Measurements from ENCODE around the gene OPHN1.
A peak's percentile ranks its signal among the peaks of the same experiment; 100 is the strongest.

The OPHN1 gene

DNA sequence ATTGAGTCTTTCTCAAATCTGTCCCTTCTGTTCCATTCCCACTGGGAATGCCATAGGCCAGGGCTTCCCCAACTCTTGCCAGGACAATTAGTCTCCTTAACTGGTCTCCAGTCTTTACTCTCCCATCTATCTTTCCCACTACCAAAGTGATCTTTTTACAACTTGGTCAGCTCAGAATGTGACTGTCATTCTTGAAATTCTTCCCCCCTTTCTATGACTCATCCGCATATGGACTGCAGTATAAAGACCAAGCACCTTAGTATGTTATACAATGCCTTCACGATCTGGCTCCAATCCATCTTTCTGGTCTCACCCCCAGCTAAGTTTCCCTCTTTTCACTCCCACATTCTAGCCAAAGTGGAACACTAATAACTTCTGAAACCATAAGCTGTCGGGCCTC is 383.8 kb downstream of the OPHN1 start:
- H3K4me3 ChIP-seq (ENCODE audit: low read depth, low read length): no peak overlapping the region
- no peak for DNase-seq (ENCODE audit: low read depth)
- TF ChIP-seq CTCF (IDR thresholded peaks at IDR 0.05; ENCODE audit: control insufficient read depth, extremely low read depth, insufficient read depth): no peak

DNA sequence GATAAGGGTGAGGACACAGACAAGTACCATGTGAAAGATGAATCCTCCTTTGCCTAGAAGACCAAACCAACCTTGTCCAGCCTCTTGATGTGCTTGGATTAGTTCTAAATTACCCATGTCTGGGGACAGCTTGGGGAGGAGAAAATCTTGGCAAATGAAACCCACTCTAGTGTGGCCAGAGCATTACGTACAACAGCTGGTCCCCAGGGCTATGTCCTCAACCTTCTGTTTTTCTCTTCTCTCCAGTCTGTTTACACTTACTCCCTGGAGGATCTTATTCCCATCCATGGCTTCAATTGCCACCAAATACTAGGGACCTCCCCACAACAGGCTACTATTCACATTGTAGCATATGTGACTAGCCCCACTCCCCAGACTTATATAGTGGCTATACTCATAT is 384.5 kb downstream of the OPHN1 start:
- no peak for DNase-seq (ENCODE audit: low read depth)
- TF ChIP-seq CTCF (IDR thresholded peaks at IDR 0.05; ENCODE audit: control insufficient read depth, extremely low read depth, insufficient read depth): no peak
- H3K4me3 ChIP-seq (ENCODE audit: low read depth, low read length): no peak overlapping the region

DNA sequence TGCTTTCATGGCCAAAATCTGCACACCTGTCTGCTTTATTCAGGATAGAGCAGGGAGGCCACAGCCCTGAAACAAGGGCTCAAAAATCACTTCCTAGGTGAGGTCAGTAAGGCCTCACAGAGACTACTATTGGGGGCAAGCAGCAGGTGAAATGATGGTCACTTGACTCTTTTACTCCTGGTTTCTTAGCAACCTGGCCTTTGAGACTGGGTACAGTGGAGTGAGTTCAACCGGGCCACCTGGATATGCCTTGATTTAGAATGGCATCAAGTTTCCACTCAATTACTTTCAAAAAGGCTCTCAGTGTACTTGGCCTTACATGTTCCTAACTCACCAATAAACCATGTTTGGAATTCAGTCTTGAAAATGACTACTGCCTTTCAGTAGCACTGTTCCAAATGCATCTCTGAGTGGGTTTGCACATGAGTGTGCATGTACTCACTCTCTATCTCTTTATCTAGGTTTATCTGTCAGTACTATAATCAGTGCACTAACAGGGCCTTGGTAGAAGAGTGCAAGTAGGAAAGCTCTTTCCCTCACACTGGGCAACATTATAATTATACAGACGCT is 388.2 kb downstream of the OPHN1 start:
- no peak for TF ChIP-seq CTCF (IDR thresholded peaks at IDR 0.05; ENCODE audit: control insufficient read depth, extremely low read depth, insufficient read depth)
- no peak for DNase-seq (ENCODE audit: low read depth)
- no peak overlapping the region for H3K4me3 ChIP-seq (ENCODE audit: low read depth, low read length)

DNA sequence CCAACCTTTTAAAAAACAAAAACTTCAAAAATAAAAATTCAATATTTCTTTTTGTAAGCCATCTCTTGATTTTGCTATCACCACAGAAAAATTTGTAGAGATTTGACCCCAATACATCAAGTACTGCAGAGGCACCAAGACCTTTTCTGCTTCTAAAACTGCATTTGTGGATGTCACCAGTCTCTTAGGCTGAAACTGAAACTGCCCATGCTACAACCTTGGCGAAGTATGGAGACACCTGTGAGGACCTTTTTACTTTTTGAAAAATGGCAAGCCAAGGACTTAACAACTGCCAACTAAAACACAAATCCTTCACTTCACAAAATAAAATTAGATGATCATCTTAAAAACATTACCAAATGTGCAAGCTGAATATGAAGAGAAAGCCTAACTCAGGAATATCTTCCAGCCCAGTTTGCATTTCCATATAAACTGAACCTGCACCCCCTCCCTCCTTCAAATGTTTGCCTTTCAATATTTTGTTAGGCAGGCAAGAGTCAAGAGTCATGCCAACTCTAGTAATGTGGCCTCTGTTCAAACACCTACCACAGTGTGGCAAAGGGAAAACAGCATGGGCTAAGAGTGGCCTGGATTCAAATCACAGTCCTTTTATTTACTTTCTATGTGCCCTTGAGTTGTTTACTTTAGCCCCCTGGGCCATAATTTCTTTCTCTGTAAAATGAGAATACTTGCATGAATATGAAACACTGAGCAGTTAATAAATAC is 389.4 kb downstream of the OPHN1 start:
- TF ChIP-seq CTCF (IDR thresholded peaks at IDR 0.05; ENCODE audit: control insufficient read depth, extremely low read depth, insufficient read depth): no peak
- no peak overlapping the region for H3K4me3 ChIP-seq (ENCODE audit: low read depth, low read length)
- peak; percentile 22 for DNase-seq (ENCODE audit: low read depth)

GRCh38 chrX:68041110-68041509 is 392.2 kb downstream of the OPHN1 start:
- TF ChIP-seq CTCF (IDR thresholded peaks at IDR 0.05; ENCODE audit: control insufficient read depth, extremely low read depth, insufficient read depth): no peak
- no peak overlapping the region for H3K4me3 ChIP-seq (ENCODE audit: low read depth, low read length)
- DNase-seq (ENCODE audit: low read depth): no peak

DNA sequence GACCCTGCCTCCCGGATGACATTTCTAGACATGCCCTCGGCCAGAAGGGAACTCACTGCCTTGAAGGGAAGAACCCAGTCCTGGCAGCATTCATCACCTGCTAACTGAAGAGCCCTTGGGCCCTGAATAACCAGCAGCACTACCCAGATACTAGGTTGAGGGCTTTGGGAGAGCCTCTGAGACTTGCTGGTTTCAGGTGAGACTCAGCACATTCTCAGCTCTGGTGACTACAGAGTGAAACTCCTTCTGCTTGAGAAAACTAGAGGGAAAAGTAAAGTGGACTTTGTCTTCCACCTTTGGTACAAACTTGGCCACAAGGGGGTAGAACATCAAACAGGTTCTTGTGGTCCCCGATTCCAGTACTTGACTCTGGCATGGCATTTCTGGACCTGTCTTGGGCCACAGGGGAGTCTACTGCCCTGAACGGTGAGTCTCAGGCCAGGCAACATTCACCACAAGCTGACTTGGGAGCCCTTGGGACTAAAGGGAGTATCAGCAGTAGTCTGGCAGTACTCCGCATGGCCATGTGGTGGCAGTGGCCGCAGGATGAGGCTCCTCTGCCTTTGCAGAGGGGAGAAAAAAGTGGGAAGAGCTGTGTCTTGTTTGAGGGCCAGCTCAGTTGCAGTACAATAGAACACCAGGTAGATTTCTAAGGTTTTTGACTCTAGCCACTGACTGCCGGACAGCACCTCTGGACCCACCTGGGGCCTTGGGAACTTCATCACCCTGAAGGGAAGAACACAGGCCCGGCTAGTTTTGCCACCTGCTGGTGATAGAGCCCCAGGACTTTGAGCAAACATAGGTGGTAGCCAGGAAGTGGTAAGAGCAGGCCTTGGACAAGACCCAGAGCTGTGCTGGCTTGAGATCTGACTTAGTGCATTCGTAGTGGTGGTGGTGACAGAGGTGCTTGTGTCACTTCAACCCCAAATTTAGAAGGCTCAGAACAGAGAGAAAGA is 414.8 kb downstream of the OPHN1 start:
- peak; percentile 39 for TF ChIP-seq CTCF (IDR thresholded peaks at IDR 0.05; ENCODE audit: control insufficient read depth, extremely low read depth, insufficient read depth)
- DNase-seq (ENCODE audit: low read depth): peak; percentile 40
- no peak overlapping the region for H3K4me3 ChIP-seq (ENCODE audit: low read depth, low read length)
